IMR-90 (cell line): ENCODE data around the gene COL19A1. TPM values are rescaled to one million over a fixed set of nuclear protein-coding genes. Genes with fewer than 3 reads are reported as not detected.

Source experiments
- ATAC-seq: fragments of 200-7000 bp; cut with Tn5 transposase; 2 replicates; pipeline ENCODE4 v1.9.1; 2020; ENCODE audit warnings: low read depth, mild to moderate bottlenecking, moderate library complexity
- BruUV-seq: library from RNA; stranded (reverse); fragments of 400-500 nt; replicated peaks from 2 replicates; lab custom pipeline; 2021; lab: Mats Ljungman, UMichigan
- CTCF ChIA-PET: fragments of 300-600 bp; formaldehyde crosslinking; extraction: SDS; loops from one replicate; lab custom pipeline; 2021; ENCODE audit warnings: antibody characterized with exemption; lab: Yijun Ruan, JAX
- POLR2A ChIA-PET: fragments of 300-600 bp; sonication (Branson Sonifier 250); formaldehyde crosslinking; loops from one replicate; lab custom pipeline; 2022; ENCODE audit warnings: antibody characterized with exemption; ENCODE audit not compliant: unreplicated experiment; lab: Charles Lee
- DNase-seq: peaks from one replicate; pipeline ENCODE4 v3.0.0; 2013
- H2AFZ ChIP-seq: replicated peaks from 2 replicates; pipeline ENCODE3; 2013; ENCODE audit warnings: low read length, mild to moderate bottlenecking; ENCODE audit not compliant: poor library complexity
- H2AK5ac ChIP-seq: 2 replicates; pipeline ENCODE4 v1.6.1; 2013; ENCODE audit warnings: low read depth, low read length, inconsistent platforms
- H2AK9ac ChIP-seq: replicated peaks from 2 replicates; pipeline ENCODE3; 2013; ENCODE audit warnings: mild to moderate bottlenecking, low read depth, low read length, moderate library complexity; ENCODE audit not compliant: poor library complexity
- H2BK120ac ChIP-seq: 2 replicates; pipeline ENCODE4 v1.6.1; 2013; ENCODE audit warnings: low read depth, low read length, inconsistent platforms
- H2BK15ac ChIP-seq: 3 replicates; pipeline ENCODE4 v1.6.1; 2013; ENCODE audit warnings: low read depth, low read length, inconsistent platforms
- H2BK20ac ChIP-seq: 2 replicates; pipeline ENCODE4 v1.6.1; 2013; ENCODE audit warnings: low read depth, mild to moderate bottlenecking, inconsistent platforms, low read length, moderate library complexity
- H2BK5ac ChIP-seq: 2 replicates; pipeline ENCODE4 v1.6.1; 2013; ENCODE audit warnings: mild to moderate bottlenecking, low read depth, low read length, inconsistent platforms; ENCODE audit not compliant: poor library complexity, severe bottlenecking
- H3K14ac ChIP-seq: replicated peaks from 2 replicates; pipeline ENCODE4 v1.6.1; 2013; ENCODE audit warnings: low read depth, low read length, inconsistent platforms
- H3K18ac ChIP-seq: 2 replicates; pipeline ENCODE4 v1.6.1; 2013; ENCODE audit warnings: low read depth, low read length, control low read depth
- H3K23ac ChIP-seq: 2 replicates; pipeline ENCODE4 v1.6.1; 2013; ENCODE audit warnings: low read depth, low read length, inconsistent platforms
- H3K27ac ChIP-seq: 2 replicates; pipeline ENCODE4 v1.5.1; 2013; ENCODE audit warnings: mild to moderate bottlenecking, control low read depth, low read length; ENCODE audit not compliant: insufficient read depth
- H3K27me3 ChIP-seq: 2 replicates; pipeline ENCODE4 v1.6.1; 2013; ENCODE audit warnings: low read length; ENCODE audit not compliant: control insufficient read depth, insufficient read depth
- H3K36me3 ChIP-seq: 2 replicates; pipeline ENCODE4 v1.6.1; 2013; ENCODE audit warnings: low read length, mixed read lengths; ENCODE audit not compliant: control insufficient read depth, insufficient read depth
- H3K4ac ChIP-seq: 2 replicates; pipeline ENCODE4 v1.6.1; 2013; ENCODE audit warnings: low read depth, low read length, inconsistent platforms
- H3K4me1 ChIP-seq: 2 replicates; pipeline ENCODE4 v1.6.1; 2013; ENCODE audit warnings: low read length, mixed read lengths; ENCODE audit not compliant: control insufficient read depth, insufficient read depth
- H3K4me2 ChIP-seq: 2 replicates; pipeline ENCODE4 v1.6.1; 2013; ENCODE audit warnings: low read depth, mild to moderate bottlenecking, control low read depth, low read length, moderate library complexity
- H3K4me3 ChIP-seq: 2 replicates; pipeline ENCODE4 v1.5.1; 2013; ENCODE audit warnings: low read depth, mild to moderate bottlenecking, control low read depth, low read length, moderate library complexity; ENCODE audit not compliant: insufficient read depth
- H3K56ac ChIP-seq: 2 replicates; pipeline ENCODE4 v1.6.1; 2013; ENCODE audit warnings: low read length, inconsistent platforms; ENCODE audit not compliant: insufficient read depth; ENCODE audit errors: extremely low read depth
- H3K79me1 ChIP-seq, 2 experiments: 2 replicates each; pipeline ENCODE4 v1.6.1; 2013; ENCODE audit warnings: low read length in 2 of 2, inconsistent platforms in 1 of 2, low read depth in 1 of 2
- H3K9ac ChIP-seq: 2 replicates; pipeline ENCODE4 v1.6.1; 2013; ENCODE audit warnings: low read depth, low read length, control low read depth
- H3K9me1 ChIP-seq: 2 replicates; pipeline ENCODE4 v1.6.1; 2013; ENCODE audit warnings: low read length, inconsistent platforms; ENCODE audit not compliant: insufficient read depth
- H3K9me3 ChIP-seq: 2 replicates; pipeline ENCODE4 v1.6.1; 2013; ENCODE audit warnings: low read length; ENCODE audit not compliant: control insufficient read depth, insufficient read depth
- H4K20me1 ChIP-seq: 2 replicates; pipeline ENCODE4 v1.6.1; 2013; ENCODE audit warnings: low read length, inconsistent platforms; ENCODE audit not compliant: insufficient read depth
- H4K5ac ChIP-seq: 2 replicates; pipeline ENCODE4 v1.6.1; 2013; ENCODE audit warnings: mild to moderate bottlenecking, low read depth, low read length, control low read depth
- H4K8ac ChIP-seq, 2 experiments: 2 replicates each; pipeline ENCODE4 v1.6.1; 2013; ENCODE audit warnings: low read depth in 2 of 2, low read length in 2 of 2, control low read depth in 1 of 2, inconsistent platforms in 1 of 2
- H4K91ac ChIP-seq: 2 replicates; pipeline ENCODE4 v1.6.1; 2013; ENCODE audit warnings: low read depth, low read length, inconsistent platforms; ENCODE audit not compliant: insufficient read depth
- BHLHE40 ChIP-seq: fragments of 150-350 bp; IDR thresholded peaks from 2 replicates; pipeline ENCODE4 v1.6.1; 2016; ENCODE audit warnings: mild to moderate bottlenecking, low read depth, low read length
- ELK1 ChIP-seq: fragments of 150-350 bp; IDR thresholded peaks from 2 replicates; pipeline ENCODE4 v1.6.1; 2016; ENCODE audit warnings: low read depth, mild to moderate bottlenecking, low read length, moderate library complexity, borderline replicate concordance
- MAFK ChIP-seq: IDR thresholded peaks from 2 replicates; pipeline ENCODE4 v1.6.1; 2012; ENCODE audit warnings: low read depth, low read length, improper control_type of control experiment
- RFX5 ChIP-seq: IDR thresholded peaks from 2 replicates; pipeline ENCODE4 v1.8.0; 2012; ENCODE audit warnings: low read depth, mild to moderate bottlenecking, low read length, moderate library complexity
- WGBS, 2 experiments: methylation state at CpG; one replicate each; pipeline versions ENCODE4 v1.1.5 to v1.1.7; 2013; ENCODE audit warnings: missing lambda C conversion rate in 2 of 2; ENCODE audit not compliant: insufficient read length in 1 of 2; ENCODE audit errors: extremely low coverage in 2 of 2; 5-methylcytosine and 5-hydroxymethylcytosine counted together
- dilution Hi-C: fragments of 300-500 bp; cut with HindIII; formaldehyde crosslinking; loops from one replicate; pipeline ENCODE4 v1.14.3; 2018; ENCODE audit warnings: low sequenced_read_pairs; ENCODE audit not compliant: unreplicated experiment
- in situ Hi-C: fragments of 300-500 bp; cut with MboI; formaldehyde crosslinking; loops from 3 replicates; pipeline ENCODE4 v1.14.3; 2019; ENCODE audit warnings: low sequenced_read_pairs, inconsistent platforms, mixed read lengths
- intact Hi-C: fragments of 100-400 bp; cut with micrococcal nuclease; formaldehyde crosslinking; loops from 2 replicates; pipeline ENCODE4 v1.10.0; 2022
- polyA plus RNA-seq, 3 experiments: library from polyadenylated mRNA; depleted of rRNA; stranded (reverse); fragments of >200 nt; gene quantifications; 2 replicates each; pipeline ENCODE4 v1.2.3, GENCODE V29; 2012; ENCODE audit warnings: low replicate concordance in 1 of 3
- total RNA-seq: library from RNA; depleted of rRNA; stranded (reverse); fragments of >200 nt; gene quantifications from 2 replicates; pipeline ENCODE4 v1.2.3, GENCODE V29; 2012

COL19A1 gene
- total and polyA plus RNA-seq, 2 of the 4 experiments (the other 2 are of a cell fraction) = under 0.01 TPM; not detected in 1

- H2AK5ac ChIP-seq = no peak overlapping the region
- intact Hi-C loops (no loop called here), in situ Hi-C loops (loop anchor here (25.0 kb wide), 1 partner anchor 285 kb away; no protein-coding TSS in a partner anchor), dilution Hi-C loops (no loop called here)
- H3K4me1 ChIP-seq = 0 out of 2 replicates have a peak, but pooled peaks cover 2% of the 10 kb centered on the region
- peak overlapping the region; percentile 22; the same call in 1 of the 2 replicates for H3K4me2 ChIP-seq
- H3K14ac ChIP-seq = no peak overlapping the region
- H2BK15ac ChIP-seq = no peak overlapping the region
- CTCF ChIA-PET = no interaction called here
- POLR2A ChIA-PET = no interaction called here
- no peak overlapping the region for H2BK120ac ChIP-seq
- H2AFZ ChIP-seq = no peak overlapping the region
- BruUV-seq = no TSS peak
- no peak overlapping the region for H2AK9ac ChIP-seq
- no peak overlapping the region for H3K23ac ChIP-seq
- H3K56ac ChIP-seq = no peak overlapping the region
- H4K8ac ChIP-seq = no peak overlapping the region
- H3K9ac ChIP-seq = no peak overlapping the region
- ATAC-seq (peak; percentile 92), DNase-seq (peak; percentile 73)
- no peak overlapping the region for H3K4me3 ChIP-seq
- H4K91ac ChIP-seq = no peak overlapping the region
- H3K9me1 ChIP-seq = no peaks in the 10 kb centered on the region
- no peak overlapping the region; the same call in 1 of the 2 replicates for H3K18ac ChIP-seq
- no peaks in the 10 kb centered on the region for H3K9me3 ChIP-seq
- no peaks in the 10 kb centered on the region for H4K20me1 ChIP-seq
- no peak overlapping the region for H4K5ac ChIP-seq
- no peak overlapping the region for H3K27ac ChIP-seq
- no peaks in the 10 kb centered on the region for H3K36me3 ChIP-seq
- no peaks in the 10 kb centered on the region; the same call in 1 of the 2 replicates for H3K27me3 ChIP-seq
- TF ChIP-seq RFX5 (no peak), BHLHE40 (no peak), ELK1 (no peak), MAFK (no peak)
- H2BK20ac ChIP-seq = no peak overlapping the region
- H3K79me1 ChIP-seq = no peaks in the 10 kb centered on the region
- no peak overlapping the region for H3K4ac ChIP-seq
- WGBS, 2 experiments = no CpG with 5 or more reads among the region's 2 CpGs
- no peak overlapping the region for H2BK5ac ChIP-seq
Measured at GRCh38 chr6:69827276-69827893, 39.0 kb upstream of the COL19A1 start.
